ENCODE data around the gene NPL.

The NPL gene

DNA sequence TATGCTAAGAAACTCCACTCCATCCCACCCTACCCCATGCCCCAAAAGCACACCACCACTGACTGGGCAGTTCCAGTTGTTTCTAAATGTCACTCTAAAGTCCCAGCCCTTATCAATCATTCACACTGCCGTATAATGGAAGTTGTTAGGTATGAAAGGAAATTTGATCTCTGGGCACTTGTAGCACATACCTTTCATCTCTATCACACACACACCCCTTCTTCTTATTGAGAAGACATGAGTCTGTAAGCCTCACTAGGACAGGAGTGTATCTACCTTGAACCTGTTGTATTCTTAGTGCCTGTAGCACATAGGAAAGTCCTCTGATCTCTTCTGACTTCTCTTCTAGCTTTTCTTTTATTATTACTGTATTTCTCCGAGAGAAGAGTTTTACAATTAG is 27.3 kb downstream of the NPL start:
- TF ChIP-seq, protein P1, sequence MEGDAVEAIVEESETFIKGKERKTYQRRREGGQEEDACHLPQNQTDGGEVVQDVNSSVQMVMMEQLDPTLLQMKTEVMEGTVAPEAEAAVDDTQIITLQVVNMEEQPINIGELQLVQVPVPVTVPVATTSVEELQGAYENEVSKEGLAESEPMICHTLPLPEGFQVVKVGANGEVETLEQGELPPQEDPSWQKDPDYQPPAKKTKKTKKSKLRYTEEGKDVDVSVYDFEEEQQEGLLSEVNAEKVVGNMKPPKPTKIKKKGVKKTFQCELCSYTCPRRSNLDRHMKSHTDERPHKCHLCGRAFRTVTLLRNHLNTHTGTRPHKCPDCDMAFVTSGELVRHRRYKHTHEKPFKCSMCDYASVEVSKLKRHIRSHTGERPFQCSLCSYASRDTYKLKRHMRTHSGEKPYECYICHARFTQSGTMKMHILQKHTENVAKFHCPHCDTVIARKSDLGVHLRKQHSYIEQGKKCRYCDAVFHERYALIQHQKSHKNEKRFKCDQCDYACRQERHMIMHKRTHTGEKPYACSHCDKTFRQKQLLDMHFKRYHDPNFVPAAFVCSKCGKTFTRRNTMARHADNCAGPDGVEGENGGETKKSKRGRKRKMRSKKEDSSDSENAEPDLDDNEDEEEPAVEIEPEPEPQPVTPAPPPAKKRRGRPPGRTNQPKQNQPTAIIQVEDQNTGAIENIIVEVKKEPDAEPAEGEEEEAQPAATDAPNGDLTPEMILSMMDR (IDR thresholded peaks at IDR 0.05; ENCODE audit: insufficient read depth, missing control alignments), result no peak
- DNase-seq (ENCODE audit: insufficient read length, low spot score), result no peak
- FAIRE-seq, result no peak

DNA sequence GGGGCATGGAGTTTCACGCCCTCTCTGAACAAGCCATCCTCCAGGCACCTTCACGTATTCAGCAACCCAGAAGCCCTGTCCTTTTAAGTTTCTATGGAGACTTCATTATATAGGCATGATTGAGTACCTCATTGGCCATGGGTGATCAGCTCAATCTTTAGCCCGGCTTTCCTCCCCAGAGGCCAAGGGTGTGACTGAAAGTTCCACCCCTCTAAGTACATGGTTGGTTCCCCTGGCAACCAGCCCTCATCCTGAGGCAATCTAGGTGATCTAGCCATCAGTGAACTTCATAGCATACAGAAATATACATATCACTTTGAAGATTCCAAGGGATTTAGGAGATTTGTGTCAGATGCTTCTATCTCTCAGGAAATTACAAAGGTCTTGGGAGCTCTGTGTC is 28.2 kb downstream of the NPL start:
- TF ChIP-seq, protein P1 (IDR thresholded peaks at IDR 0.05; ENCODE audit: insufficient read depth, missing control alignments), result no peak
- DNase-seq (ENCODE audit: insufficient read length, low spot score) (no peak), FAIRE-seq (no peak)

DNA sequence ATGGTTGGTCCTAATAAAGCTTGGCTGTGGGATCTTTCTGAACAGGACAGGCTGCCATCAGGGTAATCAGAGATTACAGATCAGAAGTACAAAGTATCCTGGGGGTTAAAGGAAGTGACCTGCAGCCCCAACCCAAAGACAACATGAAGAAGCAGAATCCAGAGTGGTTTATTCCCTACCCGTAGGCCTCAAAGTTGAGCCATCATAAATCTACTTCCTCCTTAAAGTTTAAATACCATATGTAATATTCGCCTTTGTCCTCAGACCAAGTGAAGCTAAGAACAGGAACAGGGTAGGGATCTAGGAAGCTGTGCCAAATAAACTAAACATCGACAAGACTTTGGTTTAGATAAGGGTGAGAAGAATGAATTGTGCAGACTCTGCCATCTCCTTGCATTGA is 33.6 kb downstream of the NPL start:
- TF ChIP-seq, protein P1 (IDR thresholded peaks at IDR 0.05; ENCODE audit: insufficient read depth, missing control alignments), result no peak
- no peak for DNase-seq (ENCODE audit: insufficient read length, low spot score)
- no peak for FAIRE-seq

DNA sequence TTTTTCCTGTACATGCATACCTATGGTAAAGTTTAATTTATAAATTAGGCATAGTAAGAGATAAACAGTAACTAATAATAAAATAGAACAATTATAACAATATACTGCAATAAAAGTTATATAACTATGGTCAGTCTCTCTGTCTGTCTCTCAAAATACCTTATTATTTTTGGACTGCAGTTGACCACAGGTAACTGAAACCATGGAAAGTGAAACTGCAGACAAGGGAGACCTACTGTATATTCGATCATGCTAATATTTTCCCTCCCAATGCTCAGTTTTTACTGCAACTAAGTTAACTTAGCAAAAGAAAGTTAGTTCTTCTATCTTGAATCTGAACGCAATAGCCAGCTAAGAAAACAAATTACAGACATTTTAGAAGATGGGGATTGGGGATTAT is 37.3 kb downstream of the NPL start:
- FAIRE-seq, result no peak
- no peak for DNase-seq (ENCODE audit: insufficient read length, low spot score)
- TF ChIP-seq, protein P1 (IDR thresholded peaks at IDR 0.05; ENCODE audit: insufficient read depth, missing control alignments), result no peak

DNA sequence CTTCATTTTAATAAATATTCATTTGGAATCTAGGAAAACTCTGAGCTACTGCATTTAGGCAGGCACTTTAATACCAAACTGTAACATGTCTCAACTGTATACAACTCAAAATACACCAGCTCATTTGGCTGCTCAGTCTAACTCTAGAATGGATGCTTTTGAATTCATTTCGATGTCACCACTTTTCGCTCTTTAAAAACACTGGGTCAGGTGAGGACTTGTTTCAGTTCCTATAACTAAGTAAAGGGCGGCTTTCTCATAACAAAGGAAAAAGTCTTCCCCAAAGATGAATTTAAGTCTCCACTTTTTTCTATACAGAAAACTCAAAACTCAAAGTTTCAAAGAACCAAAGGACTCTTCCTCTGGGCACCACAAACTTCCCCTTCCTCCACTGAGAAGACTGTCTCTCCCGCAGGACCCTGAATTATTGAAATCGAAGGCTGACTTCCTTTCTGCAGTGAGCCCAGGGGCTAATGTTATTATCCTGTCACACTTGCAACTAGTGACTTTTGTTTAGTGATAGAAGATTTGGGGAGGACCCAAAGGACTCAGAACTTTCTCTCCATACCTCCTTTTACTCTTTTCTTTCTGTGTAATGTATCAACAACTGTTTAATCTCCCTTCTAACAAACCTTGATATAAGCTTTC is 39.8 kb downstream of the NPL start:
- DNase-seq (ENCODE audit: insufficient read length, low spot score) (no peak), FAIRE-seq (no peak)
- TF ChIP-seq, protein P1 (IDR thresholded peaks at IDR 0.05; ENCODE audit: insufficient read depth, missing control alignments), result no peak

DNA sequence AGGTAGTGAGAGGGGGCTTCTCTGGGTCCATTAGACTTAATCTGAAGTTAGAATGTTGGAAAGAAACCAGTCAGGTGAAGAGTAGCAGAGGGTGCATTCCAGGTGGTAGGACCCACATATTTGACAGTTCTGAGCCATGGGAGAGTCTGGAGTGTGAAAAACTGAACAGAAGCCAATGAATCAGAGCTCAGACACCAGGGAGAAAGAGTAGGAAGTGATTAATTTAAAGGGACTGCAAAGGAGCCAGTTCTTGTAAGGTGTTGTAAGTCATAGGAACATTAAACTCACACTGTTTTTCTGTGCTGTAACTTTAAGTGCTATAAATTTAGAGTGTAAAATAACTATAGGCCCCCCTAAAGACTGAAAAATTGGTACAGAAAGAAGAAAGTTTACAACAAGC is 43.7 kb downstream of the NPL start:
- no peak for FAIRE-seq
- TF ChIP-seq, protein P1 (IDR thresholded peaks at IDR 0.05; ENCODE audit: insufficient read depth, missing control alignments), result no peak
- no peak for DNase-seq (ENCODE audit: insufficient read length, low spot score)

DNA sequence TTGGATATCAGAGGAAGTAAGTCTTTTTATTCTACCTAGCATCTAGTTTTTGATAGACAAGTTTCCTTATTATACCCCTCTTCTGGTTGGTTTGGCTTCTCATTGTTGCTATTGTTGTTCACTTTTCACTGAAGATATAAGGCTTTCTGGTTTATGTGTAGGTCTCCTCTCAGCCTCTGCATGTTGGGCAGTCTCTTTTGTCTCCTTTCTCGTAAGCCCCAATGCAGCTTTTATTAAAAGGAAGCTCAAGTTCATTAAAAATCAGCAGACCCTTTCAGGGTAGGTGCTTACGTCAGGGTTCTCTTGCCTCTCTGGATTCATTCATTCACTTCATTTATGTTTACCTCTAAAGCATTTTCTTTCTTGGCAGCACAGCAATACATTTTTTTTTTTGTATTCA is 44.8 kb downstream of the NPL start:
- no peak for FAIRE-seq
- TF ChIP-seq, protein P1 (IDR thresholded peaks at IDR 0.05; ENCODE audit: insufficient read depth, missing control alignments), result no peak
- no peak for DNase-seq (ENCODE audit: insufficient read length, low spot score)

All from D721Med (cell line).